ENCODE data around the gene SDC4.

Gene SDC4

DNA sequence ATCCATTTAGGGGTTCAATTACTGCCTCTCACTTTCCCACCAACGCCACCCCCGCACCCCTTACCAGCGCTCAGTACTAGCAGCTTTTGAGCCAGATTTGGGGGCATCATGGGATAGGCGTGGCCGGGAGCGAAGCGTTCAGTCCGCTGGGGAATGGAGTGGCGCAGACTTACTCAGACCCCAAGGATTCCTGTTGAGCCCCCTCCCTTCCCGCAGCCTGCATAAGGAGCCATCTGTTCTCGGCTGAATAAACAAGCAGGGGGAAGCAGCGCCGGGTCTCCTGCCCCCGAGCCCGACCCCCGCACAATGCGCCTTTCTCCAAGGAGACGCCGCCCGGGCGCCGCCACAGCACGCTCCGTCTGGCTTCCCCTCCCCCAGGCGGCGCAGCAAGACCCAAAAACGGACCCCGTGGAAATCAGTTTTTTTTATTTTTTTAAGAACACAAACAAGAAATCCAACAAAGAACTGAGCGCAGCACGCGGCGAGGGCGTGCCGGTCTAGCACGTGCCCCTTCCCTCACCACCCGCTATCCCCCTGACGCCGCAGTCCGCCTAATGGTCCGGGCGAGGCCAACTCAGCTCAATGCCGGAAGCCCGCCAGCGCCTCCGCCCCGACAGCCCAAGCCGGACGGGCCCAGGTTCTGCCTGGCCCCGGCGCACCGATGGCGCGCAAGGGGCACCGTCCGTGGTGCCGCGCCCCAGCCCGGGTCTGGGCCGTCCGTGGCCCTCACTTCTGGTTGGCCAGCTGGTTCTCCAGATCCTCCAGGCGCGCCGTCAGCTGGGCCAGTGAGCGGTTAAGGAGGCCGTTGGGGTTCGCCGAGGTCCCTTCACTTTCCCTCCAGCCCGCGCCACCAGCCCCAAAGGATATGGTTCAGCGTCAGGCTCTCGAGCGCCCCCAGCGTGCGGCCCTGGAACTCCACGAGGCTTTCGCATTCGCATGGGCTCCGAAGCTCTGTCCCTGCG, 54.9 kb downstream of the SDC4 start:
- peak; percentile 91 for DNase-seq

GRCh38 chr20:45292343-45292742, 55.9 kb downstream of the SDC4 start:
- DNase-seq, result no peak

DNA sequence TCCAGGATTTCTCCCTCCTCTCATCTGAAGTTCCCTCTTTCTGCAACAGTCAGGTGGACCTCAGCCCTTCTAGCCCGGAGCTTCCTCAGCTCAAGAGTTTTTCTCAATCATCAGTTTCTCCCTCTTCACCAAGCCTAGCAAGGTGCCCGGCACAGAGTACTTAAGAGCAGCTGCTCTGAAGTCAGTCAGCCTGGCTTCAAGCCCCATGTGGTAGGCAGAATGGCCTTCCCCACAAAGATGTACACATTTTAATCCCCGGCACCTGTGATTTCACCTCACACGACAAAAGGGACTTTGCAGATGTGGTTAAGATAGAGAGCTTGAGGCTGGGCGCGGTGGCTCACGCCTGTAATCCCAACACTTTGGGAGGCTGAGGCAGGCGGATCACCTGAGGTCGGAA, 56.7 kb downstream of the SDC4 start:
- DNase-seq, result no peak

DNA sequence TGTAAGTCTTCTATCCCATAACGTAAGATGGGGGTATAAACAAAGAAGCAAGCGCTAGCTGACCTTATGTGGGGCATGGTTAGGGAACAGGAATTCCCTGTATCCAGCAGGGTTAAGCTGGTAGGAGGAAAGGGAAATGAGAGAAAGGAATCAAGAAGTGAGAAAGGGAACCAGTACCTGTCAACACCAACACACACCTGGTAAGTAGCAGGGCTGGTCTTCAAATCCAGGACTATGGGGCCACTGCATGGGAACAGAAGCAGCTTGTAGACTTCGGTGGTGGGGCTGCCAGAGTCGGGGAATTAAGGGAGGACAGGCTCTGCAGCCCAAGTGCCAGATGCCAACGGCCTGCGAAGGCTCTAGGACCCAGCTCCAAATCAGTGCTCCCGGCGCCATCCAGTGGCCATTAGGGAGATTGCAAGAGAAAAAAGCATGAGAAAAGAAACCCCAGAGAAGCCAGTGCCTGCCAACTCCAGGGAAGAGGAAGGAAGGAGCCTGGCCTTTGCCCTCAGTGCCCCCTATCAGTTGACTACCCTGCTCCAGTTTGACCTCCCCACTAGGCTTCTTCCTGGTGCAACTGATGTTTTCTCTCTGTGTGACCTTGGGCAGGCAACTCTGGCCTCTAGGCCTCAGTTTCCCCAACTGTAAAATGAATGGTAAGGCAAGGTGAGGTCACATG, 57.4 kb downstream of the SDC4 start:
- peak; percentile 90 for DNase-seq

GRCh38 chr20:45289942-45290676, 58.1 kb downstream of the SDC4 start:
- DNase-seq, result peak; percentile 33

DNA sequence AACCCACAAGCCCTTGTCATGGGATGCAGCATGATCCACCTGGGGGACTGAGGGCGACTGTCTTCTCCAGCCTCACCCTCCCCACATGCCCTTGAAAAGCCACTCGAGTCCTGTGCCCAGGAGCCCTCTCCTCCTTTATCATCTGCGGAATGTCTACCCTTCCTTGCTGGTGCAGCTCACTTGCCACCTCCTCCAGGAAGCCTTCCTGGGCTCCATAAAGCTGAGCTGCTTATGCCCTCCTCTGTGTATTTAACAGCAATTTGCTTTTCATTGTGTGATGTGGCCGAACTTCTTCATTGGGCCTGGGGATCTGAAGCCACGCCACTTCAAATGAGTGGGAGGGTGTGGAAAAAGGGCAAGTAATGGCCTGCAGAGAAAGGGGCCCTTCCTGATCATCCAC, 59.4 kb downstream of the SDC4 start:
- DNase-seq, result no peak

GRCh38 chr20:45288376-45288775, 59.8 kb downstream of the SDC4 start:
- DNase-seq, result peak; percentile 35

DNA sequence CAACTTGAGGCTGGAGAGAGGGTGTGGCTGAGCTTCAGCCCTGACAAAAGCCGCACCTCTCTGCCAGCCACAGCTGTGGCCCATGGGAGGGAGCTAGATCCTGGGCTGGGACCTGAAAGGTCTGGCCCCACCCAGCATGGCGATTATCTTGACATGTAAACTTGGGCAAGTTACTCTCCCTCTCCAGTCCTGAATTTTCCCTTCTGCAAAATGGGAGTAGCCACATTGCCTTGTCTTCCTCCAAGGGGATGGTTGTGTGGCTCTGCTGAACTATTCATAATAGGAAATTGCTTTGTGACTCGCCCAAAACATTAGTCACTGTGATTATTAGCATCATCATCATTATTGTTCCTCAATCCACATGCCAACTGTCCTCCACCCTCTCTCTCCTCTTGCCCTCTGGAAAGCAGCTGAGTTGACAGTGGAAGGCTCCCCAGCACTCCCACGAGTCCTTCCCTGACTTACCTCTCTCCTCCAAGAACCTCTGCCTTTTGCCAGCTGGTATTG, 64.6 kb downstream of the SDC4 start:
- no peak for DNase-seq

DNA sequence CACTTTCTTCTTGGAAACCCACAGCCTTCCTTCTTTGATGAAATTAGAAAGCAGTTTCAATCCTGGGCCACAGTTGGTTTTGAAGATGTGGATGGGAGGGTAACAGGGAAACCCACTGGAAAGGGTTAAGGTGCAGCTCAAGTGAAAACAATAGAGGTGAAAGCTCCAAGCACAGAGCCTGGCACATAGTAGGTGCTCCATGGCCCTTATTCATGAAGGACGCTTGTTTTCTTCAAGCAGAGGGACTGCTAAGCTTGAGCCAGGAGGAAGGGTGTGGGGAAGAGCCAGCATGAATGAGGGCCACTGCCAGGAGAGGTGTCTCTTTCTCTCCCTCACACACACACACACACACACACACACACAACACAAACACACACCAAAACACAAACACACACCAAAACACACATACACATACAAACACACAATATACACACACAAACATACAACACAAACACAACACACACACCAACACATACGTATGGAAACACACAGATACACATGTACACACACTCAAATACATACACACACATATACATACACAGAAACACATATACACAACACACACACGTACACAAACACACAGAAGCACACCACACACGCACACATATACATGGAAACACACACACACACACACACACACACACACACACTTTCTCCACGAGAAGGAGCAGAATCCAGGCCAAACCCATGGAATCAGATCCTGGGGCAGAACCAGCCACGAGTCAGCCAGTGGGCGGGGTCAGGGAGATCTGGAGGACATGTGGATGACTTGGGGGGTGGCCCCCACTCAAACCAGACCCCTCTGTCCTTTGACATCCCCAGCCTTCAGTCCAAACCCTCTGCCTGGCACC, 65.3 kb downstream of the SDC4 start:
- DNase-seq, result peak; percentile 7

GRCh38 chr20:45279992-45280391, 68.2 kb downstream of the SDC4 start:
- DNase-seq, result no peak

DNA sequence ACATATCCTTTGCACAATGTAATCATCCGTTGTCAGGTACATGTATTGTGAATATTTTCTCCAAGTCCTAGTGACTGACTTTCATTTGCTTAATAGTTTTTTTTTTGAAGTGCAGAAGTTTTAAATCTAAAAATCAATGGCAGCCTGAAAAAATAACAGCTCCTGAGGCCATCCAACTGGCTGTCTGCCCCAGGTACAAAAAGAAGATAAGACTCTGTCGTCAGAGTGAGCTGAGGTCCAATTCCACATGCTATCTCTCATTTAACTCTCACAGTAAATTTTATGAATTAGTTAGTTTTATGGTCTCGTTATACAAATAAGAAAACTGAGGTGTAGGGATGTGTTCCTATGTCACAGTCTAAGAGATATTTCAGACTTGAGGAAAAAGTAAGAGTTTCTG, 72.9 kb downstream of the SDC4 start:
- DNase-seq, result no peak
